Activated CD4-positive, alpha-beta T cell treated with anti-CD3 and anti-CD28 coated beads, Interleukin-2, amount 50 U/mL, for 16 hours (primary cell): ENCODE data around the gene ZNF736.
"Not testable (repeated sequence)": the region's sequence is repeated elsewhere in the genome, so short reads cannot be mapped to it uniquely, and the experiment has no call there.

Source experiments
- DNase-seq: peaks from one replicate; pipeline ENCODE4 v3.0.0-alpha.2; 2020

The ZNF736 gene

DNA sequence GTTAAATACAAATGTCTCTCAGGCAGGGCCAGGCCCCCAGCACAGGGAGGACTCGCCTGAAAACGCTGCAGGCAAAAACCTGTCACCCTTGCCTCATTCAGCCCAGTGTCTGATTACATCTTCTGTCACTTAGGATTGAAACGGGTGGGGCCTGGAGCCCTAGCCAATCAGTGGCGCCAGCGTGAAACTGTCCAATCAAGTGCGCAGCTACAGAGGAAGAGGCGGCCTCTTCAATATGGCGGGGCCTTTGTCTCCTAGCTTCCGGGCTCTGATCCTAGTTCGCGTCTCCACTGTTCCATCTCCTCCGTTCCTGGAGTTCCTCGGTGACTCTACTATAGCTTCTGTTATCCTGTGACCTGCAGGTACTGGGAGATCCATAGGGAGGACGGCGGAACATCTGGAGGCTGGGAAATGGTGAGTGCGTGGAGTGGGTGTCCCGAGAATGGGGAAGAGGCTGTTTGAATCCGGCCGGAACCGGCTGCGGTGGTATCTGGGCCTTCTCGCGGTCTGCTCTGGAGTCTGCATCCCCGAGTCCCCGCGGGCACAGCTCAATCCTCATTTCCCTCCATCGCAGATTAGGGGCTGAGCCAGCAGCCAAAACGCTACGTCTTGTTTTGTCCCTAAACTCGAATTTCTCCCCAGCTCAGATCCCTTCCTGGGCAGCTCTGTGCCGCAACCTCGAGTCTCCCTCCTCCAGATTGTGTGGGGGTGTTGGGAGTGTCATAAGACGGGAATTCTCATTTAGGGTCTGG, at the start of gene ZNF736:
ZNF736 (plus strand) TSS at position 222 of the 752 bp plus-strand sequence; CDS start at position 412, 190 bp downstream.
- DNase-seq, result peak; percentile 91

- no peak for DNase-seq
Measured at GRCh38 chr7:64266341-64266919, 47.3 kb upstream of the ZNF736 start.

GRCh38 chr7:64277630-64278029, 36.1 kb upstream of the ZNF736 start:
- no peak for DNase-seq

GRCh38 chr7:64294701-64295420, 18.9 kb upstream of the ZNF736 start:
- DNase-seq, result no peak

GRCh38 chr7:64297418-64297817, 16.3 kb upstream of the ZNF736 start:
- not testable (repeated sequence) for DNase-seq

- DNase-seq, result no peak
Measured at GRCh38 chr7:64300641-64301405, 12.9 kb upstream of the ZNF736 start.

- peak; percentile 91 for DNase-seq
Measured at GRCh38 chr7:64307254-64308015, 6.3 kb upstream of the ZNF736 start.

GRCh38 chr7:64308016-64308270, 5.8 kb upstream of the ZNF736 start:
- DNase-seq, result no peak

DNA sequence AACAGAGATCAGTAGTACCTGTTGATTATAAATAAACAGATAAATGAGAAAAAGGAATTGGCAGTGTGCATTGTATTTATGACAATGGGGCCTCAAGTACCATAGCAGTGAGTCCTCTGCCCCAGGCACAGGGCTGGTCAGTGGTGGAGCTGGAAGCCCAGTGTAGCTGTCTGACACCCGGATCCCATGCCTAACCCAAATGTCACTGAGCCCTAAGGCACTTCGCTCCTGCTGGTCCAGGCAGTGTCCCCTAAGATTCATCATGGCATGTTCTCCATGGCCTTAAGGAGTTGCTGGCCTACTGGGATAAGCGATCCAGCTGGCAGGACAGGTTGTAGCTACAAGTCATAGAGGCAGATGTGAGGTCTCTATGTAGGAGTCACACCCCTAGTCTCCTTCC, 3.3 kb upstream of the ZNF736 start:
- DNase-seq, result no peak

DNA sequence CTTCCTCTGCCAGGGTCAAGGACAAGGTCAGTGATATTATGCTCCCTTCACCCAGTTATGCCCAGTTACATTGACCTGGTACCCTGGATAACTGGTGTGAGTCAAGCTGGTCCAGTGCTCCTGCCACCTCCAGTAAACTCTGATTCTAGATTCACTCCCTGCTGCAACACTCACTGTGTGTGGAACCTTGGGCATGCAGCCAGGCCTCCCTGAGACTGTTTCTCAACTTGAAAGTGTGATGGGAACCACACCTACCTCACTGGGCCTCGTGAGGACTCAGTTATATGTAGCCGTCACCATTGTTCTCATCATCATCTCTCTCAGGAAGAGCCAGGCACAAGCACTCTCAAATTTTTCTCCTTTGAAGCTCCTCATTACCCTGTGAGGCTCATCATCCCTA, 935 bp upstream of the ZNF736 start:
- no peak for DNase-seq

DNA sequence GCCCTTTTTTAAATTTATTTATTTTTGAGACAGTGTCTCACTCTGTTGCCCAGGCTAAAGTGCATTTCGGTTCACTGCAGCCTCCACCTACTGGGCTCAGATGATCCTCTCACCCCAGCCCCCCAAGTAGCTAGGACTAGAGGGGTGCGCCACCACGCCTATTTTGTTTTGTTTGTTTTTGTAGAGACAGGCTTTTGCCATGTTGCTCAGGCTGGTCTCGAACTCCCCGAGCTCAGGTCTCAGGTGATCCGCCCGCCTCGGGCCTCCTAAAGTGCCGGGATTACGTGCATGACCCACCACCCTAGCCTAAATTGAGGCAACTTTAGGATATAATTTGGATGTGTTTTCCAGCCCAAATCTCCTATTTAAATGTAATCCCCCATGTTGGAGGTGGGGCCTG, 805 bp downstream of the ZNF736 start:
- DNase-seq, result no peak

- DNase-seq, result not testable (repeated sequence)
Measured at GRCh38 chr7:64316031-64316742, 2.4 kb downstream of the ZNF736 start.

GRCh38 chr7:64320547-64321513, 7.1 kb downstream of the ZNF736 start:
- DNase-seq, result no peak

DNA sequence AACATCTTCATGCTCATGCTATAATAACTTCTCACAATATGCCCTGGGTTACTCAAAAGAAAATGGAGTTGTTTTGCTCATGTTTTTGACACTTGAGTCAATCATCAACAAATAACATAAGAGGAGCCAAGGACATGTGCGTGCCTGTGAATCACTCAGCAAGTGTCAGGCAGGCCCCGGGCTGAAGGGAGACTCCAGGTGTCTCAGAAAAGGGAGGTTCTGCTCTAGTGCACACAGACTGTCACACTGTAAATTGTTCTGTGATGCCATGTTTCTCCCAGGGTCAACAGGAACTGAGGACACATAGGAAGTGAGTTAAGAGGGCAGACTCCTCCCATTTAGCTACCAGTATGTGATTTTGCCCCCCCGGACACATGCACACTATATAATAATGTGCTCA, 10.4 kb downstream of the ZNF736 start:
- DNase-seq, result not testable (repeated sequence)

DNA sequence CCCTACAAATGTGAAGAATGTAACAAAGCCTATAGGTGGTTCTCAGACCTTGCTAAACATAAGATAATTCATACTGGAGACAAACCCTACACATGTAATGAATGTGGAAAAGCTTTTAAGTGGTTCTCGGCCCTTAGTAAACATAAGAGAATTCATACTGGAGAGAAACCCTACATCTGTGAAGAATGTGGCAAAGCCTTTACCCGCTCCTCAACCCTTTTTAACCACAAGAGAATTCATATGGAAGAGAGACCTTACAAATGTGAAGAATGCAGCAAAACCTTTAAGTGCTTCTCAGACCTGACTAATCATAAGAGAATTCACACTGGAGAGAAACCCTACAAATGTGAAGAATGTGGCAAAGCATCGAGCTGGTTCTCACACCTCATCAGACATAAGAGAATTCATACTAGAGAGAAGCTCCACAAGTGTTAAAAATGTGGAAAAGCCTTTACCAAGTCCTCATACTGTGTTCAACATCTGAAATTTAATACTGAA, 35.0 kb downstream of the ZNF736 start:
- not testable (repeated sequence) for DNase-seq

GRCh38 chr7:64359543-64359942, 45.8 kb downstream of the ZNF736 start:
- DNase-seq, result no peak

DNA sequence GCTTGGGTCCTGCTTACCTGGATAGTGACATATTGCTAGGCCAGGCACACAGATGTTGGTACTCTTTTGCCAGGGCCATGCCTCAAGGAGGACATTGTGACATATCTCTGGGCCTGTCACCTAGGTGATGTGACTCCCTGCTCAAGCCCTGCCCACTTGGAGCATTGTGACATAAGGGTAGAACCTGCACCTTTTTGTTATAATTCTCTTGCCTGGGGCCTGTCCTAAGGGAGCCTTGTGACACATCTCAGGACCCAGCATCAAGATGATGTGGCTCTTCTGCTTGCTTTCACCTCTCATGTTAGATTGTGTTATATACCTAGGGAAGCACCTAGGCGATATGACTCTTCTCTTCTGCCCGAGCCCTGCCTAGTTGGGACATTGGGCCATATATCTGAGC, 57.4 kb downstream of the ZNF736 start:
- DNase-seq, result no peak

- no peak for DNase-seq
Measured at GRCh38 chr7:64373017-64373416, 59.3 kb downstream of the ZNF736 start.

- DNase-seq, result no peak
Measured at GRCh38 chr7:64400401-64400800, 86.6 kb downstream of the ZNF736 start.
